Measurements from ENCODE around the gene ECSCR. TPM values are rescaled to one million over a fixed set of nuclear protein-coding genes. Genes with fewer than 3 reads are reported as not detected.
A peak's percentile ranks its signal among the peaks of the same experiment; 100 is the strongest.

Gene ECSCR
- total and polyA plus RNA-seq, 2 of the 8 experiments (the other 6 are each of a cell fraction or from before 2014, with no cell fraction given) = 2.7 to 7.2 TPM

- WGBS, 2 experiments (ENCODE audit: extremely low coverage in 1 of 2, insufficient coverage in 1 of 2, insufficient read length in 1 of 2, insufficient replicate concordance in 2 of 2, low coverage in 1 of 2, low lambda C conversion rate in 2 of 2, missing lambda C conversion rate in 1 of 2) = 67% methylated on average over 14 of the region's 15 CpGs; no CpG with 5 or more reads in 1 of the 2 experiments
- no peaks in the 10 kb centered on the region for H4K20me1 ChIP-seq (replicated peaks in 1 of 2; ENCODE audit: control insufficient read depth in 1 of 2, insufficient read depth in 2 of 2, low read length in 2 of 2)
- no peak overlapping the region for H3K56ac ChIP-seq (replicated peaks; ENCODE audit: insufficient read length, low read depth, low read length)
- no peak overlapping the region for H3K14ac ChIP-seq (ENCODE audit: insufficient read length)
- H3K36me3 ChIP-seq (ENCODE audit: control insufficient read depth in 2 of 4, insufficient read depth in 4 of 4, low read length in 3 of 4) = no peaks in the 10 kb centered on the region
- no peak overlapping the region; the same call in 1 of the 2 replicates for H4K8ac ChIP-seq (ENCODE audit: extremely low read depth, insufficient read depth, low read length)
- peak overlapping the region; percentile 98; the same call in 1 of the 2 replicates for H2BK15ac ChIP-seq (ENCODE audit: low read length)
- H3K23me2 ChIP-seq (ENCODE audit: low read depth, low read length) = no peaks in the 10 kb centered on the region
- peak overlapping the region; percentile 76; the same call in 1 of the 2 replicates for H2AK5ac ChIP-seq (ENCODE audit: low read depth, low read length)
- peak overlapping the region; percentile 91 for H3K18ac ChIP-seq (ENCODE audit: extremely low read depth, low read length)
- 0 out of 2 replicates have a peak overlapping the region, but pooled peaks have one; percentile 1 for H2AFZ ChIP-seq (ENCODE audit: low read length)
- TF ChIP-seq, protein P1, sequence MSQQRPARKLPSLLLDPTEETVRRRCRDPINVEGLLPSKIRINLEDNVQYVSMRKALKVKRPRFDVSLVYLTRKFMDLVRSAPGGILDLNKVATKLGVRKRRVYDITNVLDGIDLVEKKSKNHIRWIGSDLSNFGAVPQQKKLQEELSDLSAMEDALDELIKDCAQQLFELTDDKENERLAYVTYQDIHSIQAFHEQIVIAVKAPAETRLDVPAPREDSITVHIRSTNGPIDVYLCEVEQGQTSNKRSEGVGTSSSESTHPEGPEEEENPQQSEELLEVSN (IDR thresholded peaks at IDR 0.05) = peak; percentile 39; the same call in 1 of the 2 replicates
- TF ChIP-seq, protein P2, sequence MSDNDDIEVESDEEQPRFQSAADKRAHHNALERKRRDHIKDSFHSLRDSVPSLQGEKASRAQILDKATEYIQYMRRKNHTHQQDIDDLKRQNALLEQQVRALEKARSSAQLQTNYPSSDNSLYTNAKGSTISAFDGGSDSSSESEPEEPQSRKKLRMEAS (IDR thresholded peaks at IDR 0.05) = 0 out of 2 replicates have a peak, but pooled peaks have one; percentile 39
- no peak for TF ChIP-seq SRF (IDR thresholded peaks at IDR 0.05; ENCODE audit: low read depth, low read length)
- TF ChIP-seq CTBP2 (IDR thresholded peaks at IDR 0.05; ENCODE audit: borderline replicate concordance, insufficient read depth, insufficient read length, low read length) = no peak
- DNase-seq (ENCODE audit: low read depth in 1 of 2, low spot score in 2 of 2) (no peak), FAIRE-seq (no peak)
- H3K4me1 ChIP-seq (replicated peaks in 1 of 4; ENCODE audit: control insufficient read depth in 3 of 4, insufficient read depth in 4 of 4, low read length in 3 of 4) = peaks cover 6 to 33% (median 14%) of the 10 kb centered on the region in 4 experiments
- H3K27me3 ChIP-seq (replicated peaks in 1 of 4; ENCODE audit: control insufficient read depth in 3 of 4, extremely low read depth in 1 of 4, insufficient read depth in 3 of 4, low read length in 3 of 4) = 0 out of 7 replicates have a peak, but pooled peaks cover 0 to 2% (median 0%) of the 10 kb centered on the region in 4 experiments
- H3K4me2 ChIP-seq (ENCODE audit: insufficient read depth in 1 of 2, low read depth in 2 of 2, low read length in 2 of 2) = peak overlapping the region; percentile 25 to 26; a peak in 3 of 4 replicates
- ChIA-PET POLR2A (ENCODE audit: partially characterized antibody) (interaction anchor here (1.0 to 2.1 kb wide), 8 partner anchors 13 to 89 kb away, joined by 3 to 10 read pairs (median 4); partner anchors contain the start of genes DNAJC18 and UBE2D2), CTCF (ENCODE audit: partially characterized antibody) (interaction anchor here (0.7 to 1.9 kb wide), 4 partner anchors 9 to 73 kb away, joined by 3 to 10 read pairs (median 6); partner anchors contain the start of gene STING1)
- peak overlapping the region; percentile 86 for H2BK120ac ChIP-seq (replicated peaks; ENCODE audit: low read depth, low read length)
- peak overlapping the region; percentile 90; the same call in 1 of the 2 replicates for H2BK5ac ChIP-seq (ENCODE audit: low read depth, low read length)
- 0 out of 2 replicates have a peak overlapping the region, but pooled peaks have one; percentile 34 for H3K27ac ChIP-seq (ENCODE audit: low read depth, low read length)
- no peak overlapping the region for H4K5ac ChIP-seq (ENCODE audit: insufficient read length, low read depth, low read length)
- H3K79me1 ChIP-seq (ENCODE audit: low read depth, low read length) = no peaks in the 10 kb centered on the region
- peak overlapping the region; percentile 65 for H3K4ac ChIP-seq (replicated peaks; ENCODE audit: insufficient read length, low read depth, low read length)
- H4K91ac ChIP-seq (replicated peaks; ENCODE audit: insufficient read length, low read length) = peak overlapping the region; percentile 45
- no peak overlapping the region for H3K23ac ChIP-seq (ENCODE audit: insufficient read length)
- H3K9ac ChIP-seq (replicated peaks in 1 of 4; ENCODE audit: extremely low read depth in 1 of 4, low read depth in 3 of 4, low read length in 3 of 4) = no peak overlapping the region; a peak in 1 of 7 replicates
- peak overlapping the region; percentile 90 for H2BK12ac ChIP-seq (ENCODE audit: low read depth, low read length)
- no peaks in the 10 kb centered on the region for H3K9me3 ChIP-seq (ENCODE audit: insufficient read depth in 2 of 2, low read depth in 1 of 2, low read length in 1 of 2)
- H3K79me2 ChIP-seq (ENCODE audit: control insufficient read depth in 1 of 2, insufficient read depth in 2 of 2, low read length in 2 of 2) = no peaks in the 10 kb centered on the region
- peak overlapping the region; percentile 98; the same call in 1 of the 2 replicates for H2BK20ac ChIP-seq (ENCODE audit: low read length)
- H3K4me3 ChIP-seq (ENCODE audit: extremely low read depth in 1 of 4, insufficient read depth in 2 of 4, low read depth in 3 of 4, low read length in 4 of 4) = peak overlapping the region in 1 of 4 experiments; percentile 9; a peak in 1 of 8 replicates
Observed at GRCh38 chr5:139472386-139473030, 10.0 kb upstream of the ECSCR start.
